Colonic mucosa (tissue), 4 donors: Measurements from ENCODE around the gene PTK6. TPM values are rescaled to one million over a fixed set of nuclear protein-coding genes. Genes with fewer than 3 reads are reported as not detected.
A peak's percentile ranks its signal among the peaks of the same experiment; 100 is the strongest.

Experiments
- DNase-seq: peaks from one replicate; pipeline ENCODE4 v3.0.0-alpha.2; 2020
- H3K27ac ChIP-seq: fragments of 200-600 bp; one replicate; pipeline ENCODE4 v1.8.0; 2021
- H3K27me3 ChIP-seq: fragments of 200-600 bp; one replicate; pipeline ENCODE4 v1.8.0; 2021
- H3K36me3 ChIP-seq: fragments of 200-600 bp; one replicate; pipeline ENCODE4 v1.8.0; 2021
- H3K4me1 ChIP-seq: fragments of 200-600 bp; one replicate; pipeline ENCODE4 v1.8.0; 2021; ENCODE audit warnings: mild to moderate bottlenecking
- H3K4me3 ChIP-seq: fragments of 200-600 bp; one replicate; pipeline ENCODE4 v1.8.0; 2021
- H3K9ac ChIP-seq, 2 donors: one replicate each; pipeline ENCODE4 v1.7.0; 2013; ENCODE audit warnings: control low read depth in 2 of 2, low read depth in 2 of 2, low read length in 2 of 2
- H3K9me3 ChIP-seq: fragments of 200-600 bp; one replicate; pipeline ENCODE4 v1.8.0; 2021
- intact Hi-C: fragments of 100-400 bp; cut with DNase I; formaldehyde crosslinking; loops from one replicate; pipeline ENCODE4 v1.14.1; 2022
- total RNA-seq, 2 donors: library from RNA; stranded (reverse); fragmentation: NEBNext Ultra II Directional in 1 of 2; extraction: Animal tissue kit (Norgen Biotek cat#: 25700) in 1 of 2; gene quantifications; one replicate each; pipeline ENCODE4 v1.2.1, GENCODE V29; 2021
- TF ChIP-seq, protein P1 (sequence below): fragments of 200-600 bp; IDR thresholded peaks from one replicate; pipeline ENCODE4 v1.8.0; 2022; ENCODE audit warnings: antibody characterized with exemption, mild to moderate bottlenecking
- donor health status: healthy.
- donor health status: DM: no; HTN: no; CAD: no.
- donor health status: DM: no; HTN: no; CAD: no.

PTK6 gene
- total RNA-seq, 2 donors from 2014 or later: 69.0 to 91.1 TPM

- TF ChIP-seq, protein P1, sequence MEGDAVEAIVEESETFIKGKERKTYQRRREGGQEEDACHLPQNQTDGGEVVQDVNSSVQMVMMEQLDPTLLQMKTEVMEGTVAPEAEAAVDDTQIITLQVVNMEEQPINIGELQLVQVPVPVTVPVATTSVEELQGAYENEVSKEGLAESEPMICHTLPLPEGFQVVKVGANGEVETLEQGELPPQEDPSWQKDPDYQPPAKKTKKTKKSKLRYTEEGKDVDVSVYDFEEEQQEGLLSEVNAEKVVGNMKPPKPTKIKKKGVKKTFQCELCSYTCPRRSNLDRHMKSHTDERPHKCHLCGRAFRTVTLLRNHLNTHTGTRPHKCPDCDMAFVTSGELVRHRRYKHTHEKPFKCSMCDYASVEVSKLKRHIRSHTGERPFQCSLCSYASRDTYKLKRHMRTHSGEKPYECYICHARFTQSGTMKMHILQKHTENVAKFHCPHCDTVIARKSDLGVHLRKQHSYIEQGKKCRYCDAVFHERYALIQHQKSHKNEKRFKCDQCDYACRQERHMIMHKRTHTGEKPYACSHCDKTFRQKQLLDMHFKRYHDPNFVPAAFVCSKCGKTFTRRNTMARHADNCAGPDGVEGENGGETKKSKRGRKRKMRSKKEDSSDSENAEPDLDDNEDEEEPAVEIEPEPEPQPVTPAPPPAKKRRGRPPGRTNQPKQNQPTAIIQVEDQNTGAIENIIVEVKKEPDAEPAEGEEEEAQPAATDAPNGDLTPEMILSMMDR: no peak
- peaks cover under 1% of the 10 kb centered on the region for H3K27me3 ChIP-seq
- H3K36me3 ChIP-seq: no peaks in the 10 kb centered on the region
- H3K4me1 ChIP-seq: no peaks in the 10 kb centered on the region
- peak within 1 kb of the TSS; percentile 12 to 16 for H3K9ac ChIP-seq
- H3K27ac ChIP-seq: no peak within 1 kb of the TSS
- no peak for DNase-seq
- intact Hi-C loops: no loop called here
- H3K9me3 ChIP-seq: no peaks in the 10 kb centered on the region
- peak within 1 kb of the TSS; percentile 54 for H3K4me3 ChIP-seq
Observed at GRCh38 chr20:63553933-63554290, 16.7 kb upstream of the PTK6 start, which contains the start of gene FNDC11. FNDC11 (plus strand) TSS chr20:63554159; CDS start chr20:63555664, 1,505 bp downstream.

DNA sequence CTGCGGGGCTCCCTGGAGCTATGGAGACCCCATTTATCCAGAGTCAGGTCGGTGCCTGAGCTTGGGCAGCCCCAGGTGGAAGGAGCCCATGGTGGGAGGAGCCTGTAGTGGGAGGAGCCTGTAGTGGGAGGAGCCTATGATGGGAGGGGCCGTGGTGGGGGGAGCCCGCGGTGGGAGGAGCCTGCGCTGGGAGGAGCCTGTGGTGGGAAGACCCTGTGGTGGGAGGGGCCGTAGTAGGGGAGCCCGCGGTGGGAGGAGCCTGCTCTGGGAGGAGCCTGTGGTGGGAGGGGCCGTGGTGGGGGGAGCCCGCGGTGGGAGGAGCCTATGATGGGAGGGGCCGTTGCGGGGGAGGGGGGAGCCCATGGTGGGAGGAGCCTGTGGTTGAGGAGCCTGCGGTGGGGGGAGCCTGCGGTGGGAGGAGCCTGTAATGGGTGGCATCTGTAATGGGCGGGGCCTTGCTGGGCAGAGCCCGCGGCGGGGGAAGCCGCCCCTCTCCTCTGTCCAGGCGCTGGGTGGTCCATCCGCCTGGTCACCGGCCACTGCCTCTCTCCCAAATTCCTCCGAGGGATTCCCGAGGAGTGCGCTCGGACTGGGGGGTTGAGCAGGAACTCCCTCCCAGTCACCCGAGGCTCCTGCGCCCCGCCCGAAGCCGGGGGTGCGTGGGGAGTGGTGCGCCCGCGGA lies 16.2 kb upstream of the PTK6 start:
- peak overlapping the region; percentile 54 for H3K4me3 ChIP-seq
- TF ChIP-seq, protein P1: no peak
- intact Hi-C loops: no loop called here
- H3K36me3 ChIP-seq: no peaks in the 10 kb centered on the region
- H3K27me3 ChIP-seq: peaks cover 4% of the 10 kb centered on the region
- no peaks in the 10 kb centered on the region for H3K4me1 ChIP-seq
- no peak overlapping the region for H3K27ac ChIP-seq
- H3K9ac ChIP-seq: peak overlapping the region; percentile 12 to 16
- no peaks in the 10 kb centered on the region for H3K9me3 ChIP-seq
- peak; percentile 85 for DNase-seq

- H3K36me3 ChIP-seq: no peaks in the 10 kb centered on the region
- H3K27me3 ChIP-seq: peaks cover 5% of the 10 kb centered on the region
- TF ChIP-seq, protein P1: no peak
- no peak overlapping the region for H3K27ac ChIP-seq
- H3K4me1 ChIP-seq: no peaks in the 10 kb centered on the region
- intact Hi-C loops: no loop called here
- DNase-seq: no peak
- H3K9me3 ChIP-seq: no peaks in the 10 kb centered on the region
- H3K4me3 ChIP-seq: no peak overlapping the region
- H3K9ac ChIP-seq: peak overlapping the region in 1 of 2 donors; percentile 7
Observed at GRCh38 chr20:63552481-63553249, 15.5 kb upstream of the PTK6 start.

GRCh38 chr20:63551068-63551467 lies 13.9 kb upstream of the PTK6 start:
- DNase-seq: no peak
- intact Hi-C loops: no loop called here
- H3K4me1 ChIP-seq: no peaks in the 10 kb centered on the region
- no peaks in the 10 kb centered on the region for H3K9me3 ChIP-seq
- H3K4me3 ChIP-seq: no peak overlapping the region
- TF ChIP-seq, protein P1: no peak
- H3K36me3 ChIP-seq: no peaks in the 10 kb centered on the region
- H3K9ac ChIP-seq: no peak overlapping the region
- H3K27ac ChIP-seq: no peak overlapping the region
- peaks cover 12% of the 10 kb centered on the region for H3K27me3 ChIP-seq

DNA sequence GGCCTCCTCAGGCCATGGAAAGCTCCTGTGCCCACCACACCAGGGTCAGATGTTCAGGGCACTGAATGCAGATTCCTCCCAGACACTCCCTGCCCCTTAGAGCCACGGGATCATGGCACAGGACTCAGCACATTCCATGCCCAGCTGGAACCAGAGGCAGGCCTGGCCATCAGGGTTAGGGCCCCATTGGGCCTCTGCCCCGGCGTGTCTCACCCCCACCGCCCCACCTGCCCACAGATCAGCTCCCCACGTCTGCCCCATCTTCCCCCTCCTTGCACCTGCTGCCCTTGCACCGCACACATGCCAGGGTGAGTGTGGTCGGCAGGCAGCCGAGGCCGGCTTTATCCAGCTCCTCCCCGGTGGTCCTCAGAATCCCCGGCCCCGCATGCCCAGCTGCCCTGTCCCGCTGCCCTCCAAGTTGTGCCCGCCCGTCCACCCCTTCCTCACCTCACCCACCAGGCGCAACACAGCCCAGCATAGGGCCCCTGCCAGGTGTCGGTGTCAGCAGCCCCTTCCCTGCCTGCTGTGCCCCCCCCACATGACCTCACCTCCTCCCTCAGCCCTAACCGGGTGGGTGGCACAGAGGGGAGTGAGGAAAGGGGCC lies 12.6 kb upstream of the PTK6 start:
- H3K36me3 ChIP-seq: no peaks in the 10 kb centered on the region
- no peaks in the 10 kb centered on the region for H3K9me3 ChIP-seq
- peaks cover 6% of the 10 kb centered on the region for H3K4me1 ChIP-seq
- intact Hi-C loops: loop anchor here (10.0 kb wide), 1 partner anchor 315 kb away; the partner anchor contains the start of genes ABHD16B and TPD52L2
- H3K4me3 ChIP-seq: no peak overlapping the region
- peaks cover 12% of the 10 kb centered on the region for H3K27me3 ChIP-seq
- no peak for DNase-seq
- H3K9ac ChIP-seq: no peak overlapping the region
- H3K27ac ChIP-seq: no peak overlapping the region
- TF ChIP-seq, protein P1: no peak
